Measurements from ENCODE around the gene PARM1. TPM values are rescaled to one million over a fixed set of nuclear protein-coding genes. Genes with fewer than 3 reads are reported as not detected.

The PARM1 gene
- total RNA-seq, 1 donor: 0.63 TPM

DNA sequence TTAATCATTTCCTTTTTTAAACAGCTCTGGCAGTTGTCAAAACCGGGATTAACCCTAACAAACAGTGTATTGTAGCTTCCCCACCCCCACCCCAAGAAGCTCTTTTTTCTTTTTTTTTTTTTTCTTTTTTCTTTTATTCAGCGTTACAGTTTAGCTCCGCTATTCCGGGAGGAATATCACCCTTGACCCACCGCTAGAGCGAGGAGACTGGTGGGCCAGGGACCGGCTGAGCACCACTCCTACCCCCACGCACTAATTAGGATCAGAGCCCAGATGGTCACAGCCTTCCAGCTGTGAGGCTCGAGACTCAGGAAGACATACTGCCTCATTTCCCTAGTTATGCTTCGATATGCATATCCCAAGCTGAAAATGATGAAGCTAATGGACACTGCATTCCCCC, 2.0 kb downstream of the PARM1 start:
- no peak overlapping the region for H3K4me3 ChIP-seq (ENCODE audit: low read depth, low read length)
- DNase-seq (ENCODE audit: low read depth): no peak
- TF ChIP-seq, protein P1, sequence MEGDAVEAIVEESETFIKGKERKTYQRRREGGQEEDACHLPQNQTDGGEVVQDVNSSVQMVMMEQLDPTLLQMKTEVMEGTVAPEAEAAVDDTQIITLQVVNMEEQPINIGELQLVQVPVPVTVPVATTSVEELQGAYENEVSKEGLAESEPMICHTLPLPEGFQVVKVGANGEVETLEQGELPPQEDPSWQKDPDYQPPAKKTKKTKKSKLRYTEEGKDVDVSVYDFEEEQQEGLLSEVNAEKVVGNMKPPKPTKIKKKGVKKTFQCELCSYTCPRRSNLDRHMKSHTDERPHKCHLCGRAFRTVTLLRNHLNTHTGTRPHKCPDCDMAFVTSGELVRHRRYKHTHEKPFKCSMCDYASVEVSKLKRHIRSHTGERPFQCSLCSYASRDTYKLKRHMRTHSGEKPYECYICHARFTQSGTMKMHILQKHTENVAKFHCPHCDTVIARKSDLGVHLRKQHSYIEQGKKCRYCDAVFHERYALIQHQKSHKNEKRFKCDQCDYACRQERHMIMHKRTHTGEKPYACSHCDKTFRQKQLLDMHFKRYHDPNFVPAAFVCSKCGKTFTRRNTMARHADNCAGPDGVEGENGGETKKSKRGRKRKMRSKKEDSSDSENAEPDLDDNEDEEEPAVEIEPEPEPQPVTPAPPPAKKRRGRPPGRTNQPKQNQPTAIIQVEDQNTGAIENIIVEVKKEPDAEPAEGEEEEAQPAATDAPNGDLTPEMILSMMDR (IDR thresholded peaks at IDR 0.05; ENCODE audit: insufficient read depth, low read length): no peak

DNA sequence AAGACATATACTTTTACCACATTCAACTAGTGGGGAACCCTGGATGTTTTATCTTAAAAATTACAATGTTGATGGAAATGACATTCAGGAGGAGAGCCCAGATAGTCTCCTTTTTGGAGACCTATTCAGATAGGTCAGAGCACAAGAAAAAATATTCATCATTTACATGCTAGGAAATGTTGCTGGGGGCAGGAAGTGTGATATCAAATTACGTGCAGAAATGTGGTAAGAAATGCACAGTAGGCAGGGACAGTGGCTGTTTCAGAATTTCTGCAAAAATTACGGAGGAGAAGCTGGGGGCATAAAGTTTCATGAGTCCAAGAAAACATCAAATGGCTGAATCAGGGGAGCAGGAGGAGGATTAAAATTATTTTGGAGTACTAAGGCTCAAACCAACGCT, 8.2 kb downstream of the PARM1 start:
- TF ChIP-seq, protein P1 (IDR thresholded peaks at IDR 0.05; ENCODE audit: insufficient read depth, low read length): no peak
- H3K4me3 ChIP-seq (ENCODE audit: low read depth, low read length): no peak overlapping the region
- DNase-seq (ENCODE audit: low read depth): no peak

DNA sequence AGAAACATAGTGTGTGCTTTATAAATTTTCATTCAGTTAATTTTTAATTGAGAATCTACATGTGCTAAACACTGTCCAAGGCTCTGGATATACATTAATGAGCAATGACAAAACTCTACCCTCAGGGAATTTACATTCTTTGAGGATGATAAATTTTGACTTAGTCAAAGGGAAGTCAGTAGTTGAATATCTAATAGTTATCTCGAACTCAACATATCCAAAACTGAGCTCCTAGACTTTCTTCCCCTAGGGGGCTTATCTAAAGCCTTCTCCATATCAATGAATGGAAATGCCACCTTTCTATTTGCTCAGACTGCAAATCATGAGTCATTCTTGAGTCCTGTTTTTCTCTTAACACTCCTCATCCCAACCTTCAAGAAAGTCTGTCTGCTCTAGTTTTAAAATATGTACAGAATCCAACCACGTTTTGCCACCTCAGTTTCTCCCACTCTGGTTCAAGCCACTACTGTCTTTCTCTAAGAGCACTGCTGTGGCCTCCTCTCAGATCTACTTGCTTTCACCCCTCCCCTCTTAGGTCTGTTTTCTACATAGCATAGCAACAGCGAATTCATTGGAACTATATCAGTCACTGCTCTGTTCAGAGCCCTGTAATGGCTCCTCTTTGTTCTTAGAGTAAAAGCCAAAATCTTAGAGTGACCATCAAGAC, 9.5 kb downstream of the PARM1 start:
- no peak for DNase-seq (ENCODE audit: low read depth)
- no peak overlapping the region for H3K4me3 ChIP-seq (ENCODE audit: low read depth, low read length)
- TF ChIP-seq, protein P1 (IDR thresholded peaks at IDR 0.05; ENCODE audit: insufficient read depth, low read length): no peak

DNA sequence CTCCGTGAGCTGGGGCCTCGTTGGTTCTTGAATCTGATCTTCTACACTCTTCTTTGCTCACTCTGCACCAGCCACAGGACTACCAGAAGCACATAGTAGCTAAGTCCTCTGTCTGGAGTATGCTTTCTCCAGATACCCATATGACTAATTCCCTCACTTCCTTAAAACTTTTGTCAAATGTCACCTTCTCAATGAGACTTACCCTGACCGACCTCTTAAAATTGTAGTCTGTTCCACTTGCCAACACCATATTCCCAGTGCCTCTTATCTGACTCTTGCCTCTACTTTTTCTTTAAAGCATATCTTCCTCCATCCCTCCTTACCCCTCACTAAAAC, 10.0 kb downstream of the PARM1 start:
- TF ChIP-seq, protein P1 (IDR thresholded peaks at IDR 0.05; ENCODE audit: insufficient read depth, low read length): no peak
- DNase-seq (ENCODE audit: low read depth): no peak
- H3K4me3 ChIP-seq (ENCODE audit: low read depth, low read length): no peak overlapping the region

DNA sequence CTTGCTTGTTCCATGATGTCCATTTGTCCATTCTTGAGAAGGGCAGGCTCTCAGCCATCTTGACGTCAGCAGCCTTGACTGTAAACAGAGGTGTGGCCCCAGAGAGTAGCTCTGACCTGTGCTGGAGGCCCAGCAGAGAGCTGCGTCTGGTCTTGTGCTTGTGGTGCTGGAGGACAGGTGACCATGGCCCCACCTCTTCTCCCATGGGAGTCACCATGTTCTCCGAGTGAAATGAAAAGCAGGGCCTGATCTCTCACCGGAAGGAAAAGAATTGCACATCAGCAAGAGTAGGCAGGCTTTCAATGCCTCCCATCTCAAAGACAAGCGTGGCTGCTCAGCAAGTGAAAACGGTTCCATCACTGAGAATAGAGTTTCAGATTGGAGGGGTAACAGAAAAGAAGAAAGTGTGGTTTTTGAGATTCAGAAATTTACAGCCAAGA, 11.5 kb downstream of the PARM1 start:
- TF ChIP-seq, protein P1 (IDR thresholded peaks at IDR 0.05; ENCODE audit: insufficient read depth, low read length): no peak
- H3K4me3 ChIP-seq (ENCODE audit: low read depth, low read length): no peak overlapping the region
- DNase-seq (ENCODE audit: low read depth): no peak

DNA sequence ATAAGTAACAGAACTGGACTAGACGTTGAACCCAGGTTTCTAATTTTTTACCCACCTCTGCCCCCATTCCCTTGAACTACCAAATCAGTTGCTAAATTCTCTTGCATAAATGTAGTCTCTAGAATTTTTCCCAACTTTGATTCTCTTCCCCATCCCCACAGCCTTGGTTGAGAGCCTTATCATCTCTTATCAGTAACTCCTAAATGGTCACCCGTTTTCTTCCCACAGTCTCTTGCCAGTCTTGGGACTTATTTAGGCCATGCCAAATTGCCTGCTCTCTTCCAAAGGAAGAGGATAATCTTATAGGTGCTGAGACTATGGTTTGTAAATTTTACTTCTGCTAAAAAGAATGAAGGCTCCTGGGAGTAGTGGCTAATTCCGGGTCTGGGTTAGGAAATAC, 13.3 kb downstream of the PARM1 start:
- no peak overlapping the region for H3K4me3 ChIP-seq (ENCODE audit: low read depth, low read length)
- no peak for DNase-seq (ENCODE audit: low read depth)
- TF ChIP-seq, protein P1 (IDR thresholded peaks at IDR 0.05; ENCODE audit: insufficient read depth, low read length): no peak

DNA sequence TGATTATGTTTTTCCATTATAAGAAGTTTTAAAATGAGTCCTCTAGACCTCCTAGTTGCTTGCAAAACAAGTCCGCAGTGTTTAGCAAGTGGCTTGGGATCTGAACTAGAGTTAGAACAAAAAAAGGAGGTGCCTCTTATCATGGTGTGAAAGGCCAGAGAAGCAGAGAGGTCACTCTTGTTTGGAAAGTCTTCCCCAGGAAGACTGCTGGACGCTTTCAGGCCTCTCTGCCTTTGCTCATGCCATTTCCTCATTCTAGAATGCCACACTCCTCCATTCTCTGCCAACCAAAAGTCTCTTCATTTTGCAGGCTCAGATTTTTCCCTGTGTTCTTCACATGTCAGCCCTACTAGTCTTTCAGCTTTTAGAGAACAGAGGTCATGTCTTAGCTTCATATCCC, 14.9 kb downstream of the PARM1 start:
- H3K4me3 ChIP-seq (ENCODE audit: low read depth, low read length): no peak overlapping the region
- TF ChIP-seq, protein P1 (IDR thresholded peaks at IDR 0.05; ENCODE audit: insufficient read depth, low read length): no peak
- DNase-seq (ENCODE audit: low read depth): no peak

Measured in fibroblast of the aortic adventitia (primary cell).